Muscle layer of colon (tissue), 2 donors: ENCODE measurements around the gene CYTH3.

ENCODE experiments used
- H3K27ac ChIP-seq: one replicate; pipeline ENCODE4 v1.7.0; 2013; ENCODE audit warnings: low read depth, mild to moderate bottlenecking, low read length, moderate library complexity
- H3K27me3 ChIP-seq, 2 donors: one replicate each; pipeline ENCODE4 v1.7.0; 2013; ENCODE audit warnings: low read length in 2 of 2, mild to moderate bottlenecking in 2 of 2; ENCODE audit not compliant: insufficient read depth in 2 of 2, control insufficient read depth in 1 of 2
- H3K36me3 ChIP-seq: one replicate; pipeline ENCODE4 v1.7.0; 2013; ENCODE audit warnings: mild to moderate bottlenecking, low read length; ENCODE audit not compliant: insufficient read depth
- H3K4me1 ChIP-seq: one replicate; pipeline ENCODE4 v1.7.0; 2013; ENCODE audit warnings: mild to moderate bottlenecking, low read length; ENCODE audit not compliant: insufficient read depth
- H3K4me3 ChIP-seq, 2 donors: one replicate each; pipeline ENCODE4 v1.7.0; 2013; ENCODE audit warnings: low read length in 2 of 2, low read depth in 1 of 2, mild to moderate bottlenecking in 1 of 2, moderate library complexity in 1 of 2
- H3K9ac ChIP-seq: one replicate; pipeline ENCODE4 v1.7.0; 2013; ENCODE audit warnings: low read length
- H3K9me3 ChIP-seq: one replicate; pipeline ENCODE4 v1.7.0; 2013; ENCODE audit warnings: mild to moderate bottlenecking, low read length
- donor health status: abdominal sarcoma.
- donor health status: Adenocarcinoma of cecum.

Gene CYTH3

GRCh38 chr7:6167587-6168476 is 104.6 kb downstream of the CYTH3 start:
- Histone ChIP-seq H3K27ac (no peak overlapping the region), H3K4me3 (no peak overlapping the region), H3K36me3 (peaks cover 15% of the 10 kb centered on the region)

DNA sequence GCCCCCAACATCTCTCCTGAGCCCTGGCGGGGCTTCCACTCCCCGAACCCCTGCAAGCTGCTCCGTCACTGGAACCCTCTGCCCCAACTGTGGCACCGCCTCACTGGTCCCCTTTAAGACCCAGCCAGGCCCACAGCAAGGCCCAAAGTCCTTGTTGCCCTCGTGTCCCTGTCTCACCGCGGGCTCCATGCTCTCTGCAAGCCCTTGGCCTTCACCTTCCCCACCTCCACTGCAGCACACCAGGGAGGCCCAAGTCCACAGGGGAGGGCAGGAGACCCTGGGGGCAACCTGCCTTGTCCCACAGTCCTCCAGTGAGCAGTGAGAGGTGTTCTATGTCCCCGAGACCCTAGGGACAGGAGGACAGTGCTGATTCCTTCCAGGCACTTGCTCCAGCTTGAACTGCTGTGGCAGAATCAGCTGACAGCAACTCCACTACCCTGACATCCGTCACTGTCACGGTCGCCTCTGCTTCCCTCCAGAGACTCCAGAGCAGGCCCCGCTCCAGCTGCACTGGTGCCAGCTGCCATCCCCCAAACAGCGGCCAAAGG is 105.3 kb downstream of the CYTH3 start:
- Histone ChIP-seq H3K27ac (no peak overlapping the region), H3K4me1 (peaks cover 5% of the 10 kb centered on the region), H3K9me3 (no peaks in the 10 kb centered on the region), H3K27me3 (no peaks in the 10 kb centered on the region), H3K9ac (no peak overlapping the region), H3K36me3 (peaks cover 14% of the 10 kb centered on the region), H3K4me3 (no peak overlapping the region)

More at GRCh38 chr7:6167587-6168476, 104.6 kb downstream of the CYTH3 start:
- no peak overlapping the region for H3K9ac ChIP-seq
- no peaks in the 10 kb centered on the region for H3K9me3 ChIP-seq
- no peaks in the 10 kb centered on the region for H3K27me3 ChIP-seq
- H3K4me1 ChIP-seq = no peaks in the 10 kb centered on the region

- Histone ChIP-seq H3K9me3 (no peaks in the 10 kb centered on the region), H3K9ac (no peak overlapping the region), H3K4me1 (peaks cover 11% of the 10 kb centered on the region), H3K27me3 (no peaks in the 10 kb centered on the region), H3K36me3 (peaks cover 18% of the 10 kb centered on the region), H3K4me3 (no peak overlapping the region), H3K27ac (no peak overlapping the region)
Measured at GRCh38 chr7:6166443-6166891, 106.0 kb downstream of the CYTH3 start.

DNA sequence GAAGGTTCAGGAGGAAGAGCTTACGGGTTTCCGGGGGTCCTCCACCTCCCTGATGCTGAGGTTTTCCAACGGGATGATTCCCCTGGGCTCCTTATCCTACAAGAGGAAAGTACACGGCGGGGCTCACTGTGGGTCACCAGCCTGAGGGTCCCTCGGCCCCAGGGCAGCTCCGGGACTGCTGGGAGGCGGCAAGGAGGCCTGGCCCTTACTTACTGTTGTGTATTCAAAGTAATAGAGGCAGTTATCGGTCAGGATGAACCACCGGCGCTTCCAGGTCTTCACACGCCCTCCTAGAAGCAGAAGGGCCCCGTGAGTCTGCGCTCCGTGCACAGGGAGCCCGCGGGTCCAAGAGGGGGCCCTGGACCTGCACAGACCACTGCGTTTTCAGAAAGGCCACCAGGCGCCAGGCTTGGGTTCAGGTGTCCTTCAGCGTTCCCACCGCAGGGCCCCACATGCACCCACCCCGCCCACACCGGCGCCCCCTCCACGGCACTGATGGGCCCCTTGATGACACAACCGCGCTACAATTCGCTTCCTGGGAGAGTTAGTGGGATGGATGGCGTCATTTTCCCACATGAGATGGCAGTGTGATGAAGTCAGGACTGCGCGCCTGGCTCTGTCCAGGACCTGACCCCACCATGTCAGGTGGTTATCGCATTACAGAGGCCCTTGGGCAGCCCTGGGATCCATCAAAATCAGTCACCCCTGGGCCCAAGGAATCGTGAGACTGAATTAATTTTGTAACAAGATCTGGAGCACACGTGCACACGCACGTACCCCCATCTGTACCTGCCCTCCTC is 106.7 kb downstream of the CYTH3 start:
- H3K4me1 ChIP-seq = peaks cover 17% of the 10 kb centered on the region

GRCh38 chr7:6165075-6165474 is 107.3 kb downstream of the CYTH3 start:
- H3K27ac ChIP-seq = no peak overlapping the region
- H3K4me3 ChIP-seq = no peak overlapping the region
- peaks cover 20% of the 10 kb centered on the region for H3K36me3 ChIP-seq
- H3K4me1 ChIP-seq = peaks cover 21% of the 10 kb centered on the region
- H3K9me3 ChIP-seq = no peaks in the 10 kb centered on the region
- H3K9ac ChIP-seq = no peak overlapping the region
- H3K27me3 ChIP-seq = no peaks in the 10 kb centered on the region

More for the DNA sequence above, 106.7 kb downstream of the CYTH3 start:
- H3K27me3 ChIP-seq = no peaks in the 10 kb centered on the region
- H3K27ac ChIP-seq = no peak overlapping the region
- no peak overlapping the region for H3K4me3 ChIP-seq
- no peak overlapping the region for H3K9ac ChIP-seq
- peaks cover 20% of the 10 kb centered on the region for H3K36me3 ChIP-seq
- no peaks in the 10 kb centered on the region for H3K9me3 ChIP-seq

DNA sequence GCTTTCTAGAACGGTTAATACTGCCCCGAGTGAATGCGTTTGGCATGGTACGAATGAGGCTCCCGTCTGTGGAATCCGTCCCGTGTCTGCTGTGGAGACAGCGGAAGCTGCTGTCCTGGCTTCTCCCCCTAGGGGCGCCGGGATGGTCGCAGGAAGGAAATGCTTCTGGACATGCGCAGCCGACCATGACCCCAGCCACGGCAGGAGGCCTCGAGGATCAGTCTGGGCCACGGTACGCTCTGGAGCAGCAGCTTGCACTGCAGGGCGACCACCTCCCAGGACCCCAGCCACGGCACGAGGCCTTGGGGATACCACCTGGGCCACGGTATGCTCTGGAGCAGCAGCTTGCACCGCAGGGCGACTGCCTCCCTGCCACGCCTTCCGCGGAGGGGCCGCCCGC is 107.9 kb downstream of the CYTH3 start:
- Histone ChIP-seq H3K27me3 (no peaks in the 10 kb centered on the region), H3K9ac (no peak overlapping the region), H3K36me3 (peaks cover 20% of the 10 kb centered on the region), H3K4me1 (peaks cover 27% of the 10 kb centered on the region), H3K4me3 (no peak overlapping the region), H3K9me3 (no peaks in the 10 kb centered on the region), H3K27ac (no peak overlapping the region)

- peaks cover 20% of the 10 kb centered on the region for H3K36me3 ChIP-seq
- no peak overlapping the region for H3K27ac ChIP-seq
- no peaks in the 10 kb centered on the region for H3K27me3 ChIP-seq
- H3K4me3 ChIP-seq = no peak overlapping the region
- no peaks in the 10 kb centered on the region for H3K9me3 ChIP-seq
- no peak overlapping the region for H3K9ac ChIP-seq
- peaks cover 27% of the 10 kb centered on the region for H3K4me1 ChIP-seq
Measured at GRCh38 chr7:6164010-6164409, 108.4 kb downstream of the CYTH3 start.

DNA sequence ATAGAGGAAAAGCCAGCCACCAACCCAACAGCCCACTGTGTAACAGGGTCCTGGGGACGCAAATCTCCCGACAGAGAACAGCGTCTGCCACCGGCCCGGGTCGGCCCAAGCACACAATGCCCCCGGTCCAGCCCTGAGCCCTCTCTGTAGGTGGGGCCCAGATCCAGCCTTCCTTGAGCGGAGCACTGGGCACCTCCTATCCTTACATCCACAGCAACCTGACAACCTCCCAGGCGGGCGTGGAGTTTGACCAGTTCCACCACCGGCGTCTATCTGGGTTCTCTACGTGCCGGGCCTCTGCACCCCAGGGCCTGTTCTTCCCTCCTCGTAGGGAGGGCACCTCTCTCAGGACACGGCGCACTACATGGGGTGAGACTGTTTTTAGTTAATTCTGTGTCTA is 109.0 kb downstream of the CYTH3 start:
- H3K4me3 ChIP-seq = no peak overlapping the region
- peaks cover 24% of the 10 kb centered on the region for H3K36me3 ChIP-seq
- no peaks in the 10 kb centered on the region for H3K9me3 ChIP-seq
- no peak overlapping the region for H3K27ac ChIP-seq
- no peak overlapping the region for H3K9ac ChIP-seq
- no peaks in the 10 kb centered on the region for H3K27me3 ChIP-seq
- H3K4me1 ChIP-seq = peaks cover 27% of the 10 kb centered on the region

DNA sequence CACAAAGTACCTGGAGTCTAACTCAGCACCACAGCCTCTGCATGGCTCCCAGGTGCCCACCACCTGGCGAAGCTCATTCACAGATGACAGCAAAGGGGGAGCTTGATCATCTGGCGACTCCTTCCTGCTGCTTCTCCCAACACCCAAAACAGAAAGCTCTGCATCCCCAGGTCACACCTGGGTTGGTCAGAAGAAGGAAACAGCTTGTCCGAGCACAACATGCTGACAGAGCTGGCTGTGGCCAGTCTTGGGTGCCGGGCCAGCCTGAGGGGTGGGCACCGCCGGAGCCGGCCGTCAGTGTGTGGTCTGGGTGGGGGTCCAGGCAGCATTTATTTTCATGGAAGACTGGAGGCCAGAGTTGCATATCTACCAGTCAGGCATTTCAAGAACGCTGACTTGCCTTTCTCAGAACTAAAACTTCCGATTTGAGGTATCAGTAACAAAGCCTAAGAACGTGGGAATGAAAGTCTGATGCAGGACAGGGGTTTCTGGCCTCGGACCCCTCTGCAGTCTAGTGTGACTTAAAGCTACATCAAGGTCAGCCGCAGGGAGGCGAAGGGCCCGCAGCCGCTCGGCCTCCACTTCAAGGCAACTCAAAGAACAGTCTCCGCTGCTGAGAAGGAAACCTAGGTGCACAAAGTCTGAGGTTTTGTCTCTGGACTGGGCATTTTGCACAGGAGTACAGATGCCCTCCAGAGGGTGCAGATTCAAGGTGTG is 109.6 kb downstream of the CYTH3 start:
- no peak overlapping the region for H3K9ac ChIP-seq
- H3K9me3 ChIP-seq = no peaks in the 10 kb centered on the region
- peaks cover 30% of the 10 kb centered on the region for H3K36me3 ChIP-seq
- no peaks in the 10 kb centered on the region for H3K27me3 ChIP-seq
- H3K27ac ChIP-seq = no peak overlapping the region
- peaks cover 27% of the 10 kb centered on the region for H3K4me1 ChIP-seq
- no peak overlapping the region for H3K4me3 ChIP-seq

GRCh38 chr7:6162331-6162620 is 110.1 kb downstream of the CYTH3 start:
- no peak overlapping the region for H3K4me3 ChIP-seq
- H3K9me3 ChIP-seq = no peaks in the 10 kb centered on the region
- no peaks in the 10 kb centered on the region for H3K27me3 ChIP-seq
- no peak overlapping the region for H3K9ac ChIP-seq
- H3K36me3 ChIP-seq = peaks cover 34% of the 10 kb centered on the region
- H3K27ac ChIP-seq = no peak overlapping the region
- H3K4me1 ChIP-seq = peaks cover 27% of the 10 kb centered on the region
